ENCODE measurements around the gene ITGBL1.

Gene ITGBL1

GRCh38 chr13:101712026-101712348 lies 259.5 kb downstream of the ITGBL1 start:
- H3K4me3 ChIP-seq (ENCODE audit: low read depth, low read length): no peak overlapping the region
- DNase-seq: no peak
- no peaks in the 10 kb centered on the region for H3K9me3 ChIP-seq (ENCODE audit: severe bottlenecking)
- TF ChIP-seq CTCF (IDR thresholded peaks at IDR 0.05; ENCODE audit: low read depth, low read length): no peak
- H3K27ac ChIP-seq: no peak overlapping the region
- no peaks in the 10 kb centered on the region for H3K36me3 ChIP-seq
- no peaks in the 10 kb centered on the region for H3K27me3 ChIP-seq (ENCODE audit: insufficient read depth, low read depth, severe bottlenecking)

- no peaks in the 10 kb centered on the region for H3K36me3 ChIP-seq
- no peak for DNase-seq
- no peak for TF ChIP-seq CTCF (IDR thresholded peaks at IDR 0.05; ENCODE audit: low read depth, low read length)
Observed at GRCh38 chr13:101714195-101714594, 261.7 kb downstream of the ITGBL1 start.

GRCh38 chr13:101717353-101717752 lies 264.9 kb downstream of the ITGBL1 start:
- Histone ChIP-seq H3K27me3 (ENCODE audit: insufficient read depth, low read depth, severe bottlenecking) (no peaks in the 10 kb centered on the region), H3K27ac (no peak overlapping the region), H3K9me3 (ENCODE audit: severe bottlenecking) (no peaks in the 10 kb centered on the region), H3K36me3 (no peaks in the 10 kb centered on the region), H3K4me3 (ENCODE audit: low read depth, low read length) (no peak overlapping the region)
- no peak for TF ChIP-seq CTCF (IDR thresholded peaks at IDR 0.05; ENCODE audit: low read depth, low read length)
- DNase-seq: no peak

More at GRCh38 chr13:101714195-101714594, 261.7 kb downstream of the ITGBL1 start:
- Histone ChIP-seq H3K9me3 (ENCODE audit: severe bottlenecking) (no peaks in the 10 kb centered on the region), H3K4me3 (ENCODE audit: low read depth, low read length) (no peak overlapping the region), H3K27me3 (ENCODE audit: insufficient read depth, low read depth, severe bottlenecking) (no peaks in the 10 kb centered on the region), H3K27ac (no peak overlapping the region)

GRCh38 chr13:101718496-101718895 lies 266.0 kb downstream of the ITGBL1 start:
- Histone ChIP-seq H3K36me3 (no peaks in the 10 kb centered on the region), H3K27me3 (ENCODE audit: insufficient read depth, low read depth, severe bottlenecking) (no peaks in the 10 kb centered on the region), H3K27ac (no peak overlapping the region), H3K4me3 (ENCODE audit: low read depth, low read length) (no peak overlapping the region), H3K9me3 (ENCODE audit: severe bottlenecking) (no peaks in the 10 kb centered on the region)
- no peak for DNase-seq
- TF ChIP-seq CTCF (IDR thresholded peaks at IDR 0.05; ENCODE audit: low read depth, low read length): no peak

GRCh38 chr13:101726681-101727080 lies 274.2 kb downstream of the ITGBL1 start:
- Histone ChIP-seq H3K4me3 (ENCODE audit: low read depth, low read length) (no peak overlapping the region), H3K27me3 (ENCODE audit: insufficient read depth, low read depth, severe bottlenecking) (no peaks in the 10 kb centered on the region), H3K9me3 (ENCODE audit: severe bottlenecking) (no peaks in the 10 kb centered on the region), H3K27ac (no peak overlapping the region), H3K36me3 (no peaks in the 10 kb centered on the region)
- no peak for TF ChIP-seq CTCF (IDR thresholded peaks at IDR 0.05; ENCODE audit: low read depth, low read length)
- DNase-seq: no peak

- no peaks in the 10 kb centered on the region for H3K36me3 ChIP-seq
- DNase-seq: no peak
Observed at GRCh38 chr13:101727118-101727517, 274.6 kb downstream of the ITGBL1 start.

More at GRCh38 chr13:101727118-101727517, 274.6 kb downstream of the ITGBL1 start:
- Histone ChIP-seq H3K27ac (no peak overlapping the region), H3K4me3 (ENCODE audit: low read depth, low read length) (no peak overlapping the region), H3K9me3 (ENCODE audit: severe bottlenecking) (no peaks in the 10 kb centered on the region), H3K27me3 (ENCODE audit: insufficient read depth, low read depth, severe bottlenecking) (no peaks in the 10 kb centered on the region)
- no peak for TF ChIP-seq CTCF (IDR thresholded peaks at IDR 0.05; ENCODE audit: low read depth, low read length)

All from WERI-Rb-1 (cell line).